ENCODE results near the gene QRICH2.
"Not testable (repeated sequence)": the region's sequence is repeated elsewhere in the genome, so short reads cannot be mapped to it uniquely, and the experiment has no call there.

QRICH2 gene

DNA sequence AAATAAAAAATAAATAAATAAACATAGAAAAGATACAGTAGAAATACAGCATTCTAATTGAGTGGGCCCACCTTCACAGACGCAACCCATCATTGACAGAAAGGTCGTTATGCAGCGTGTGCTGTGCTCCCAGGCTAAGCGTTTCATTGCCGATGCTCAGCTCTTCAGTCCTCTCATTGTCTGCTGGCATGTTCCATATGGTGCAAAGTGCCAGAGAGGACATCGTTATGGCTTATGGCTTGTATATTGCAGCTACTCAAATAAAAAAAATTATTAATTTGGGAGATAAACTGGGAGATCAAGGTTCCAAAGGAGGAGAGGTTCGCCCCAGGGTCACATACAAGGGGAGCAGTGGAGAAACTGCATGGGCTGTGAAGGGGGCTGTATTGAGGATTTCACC lies 54.2 kb downstream of the QRICH2 start:
- TF ChIP-seq, protein P1, sequence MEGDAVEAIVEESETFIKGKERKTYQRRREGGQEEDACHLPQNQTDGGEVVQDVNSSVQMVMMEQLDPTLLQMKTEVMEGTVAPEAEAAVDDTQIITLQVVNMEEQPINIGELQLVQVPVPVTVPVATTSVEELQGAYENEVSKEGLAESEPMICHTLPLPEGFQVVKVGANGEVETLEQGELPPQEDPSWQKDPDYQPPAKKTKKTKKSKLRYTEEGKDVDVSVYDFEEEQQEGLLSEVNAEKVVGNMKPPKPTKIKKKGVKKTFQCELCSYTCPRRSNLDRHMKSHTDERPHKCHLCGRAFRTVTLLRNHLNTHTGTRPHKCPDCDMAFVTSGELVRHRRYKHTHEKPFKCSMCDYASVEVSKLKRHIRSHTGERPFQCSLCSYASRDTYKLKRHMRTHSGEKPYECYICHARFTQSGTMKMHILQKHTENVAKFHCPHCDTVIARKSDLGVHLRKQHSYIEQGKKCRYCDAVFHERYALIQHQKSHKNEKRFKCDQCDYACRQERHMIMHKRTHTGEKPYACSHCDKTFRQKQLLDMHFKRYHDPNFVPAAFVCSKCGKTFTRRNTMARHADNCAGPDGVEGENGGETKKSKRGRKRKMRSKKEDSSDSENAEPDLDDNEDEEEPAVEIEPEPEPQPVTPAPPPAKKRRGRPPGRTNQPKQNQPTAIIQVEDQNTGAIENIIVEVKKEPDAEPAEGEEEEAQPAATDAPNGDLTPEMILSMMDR (IDR thresholded peaks at IDR 0.05): no peak
- H3K4me3 ChIP-seq (ENCODE audit: low read depth in 1 of 2, low read length in 1 of 2): peak overlapping the region in 1 of 2 experiments; percentile 64
- peaks cover 43 to 44% of the 10 kb centered on the region in 2 experiments for H3K4me1 ChIP-seq (ENCODE audit: control insufficient read depth in 1 of 2, insufficient read depth in 1 of 2, low read depth in 1 of 2, low read length in 1 of 2)
- H3K27ac ChIP-seq: peak overlapping the region; percentile 99
- no peaks in the 10 kb centered on the region for H3K36me3 ChIP-seq
- H3K9me3 ChIP-seq: no peaks in the 10 kb centered on the region
- H3K27me3 ChIP-seq: no peaks in the 10 kb centered on the region

DNA sequence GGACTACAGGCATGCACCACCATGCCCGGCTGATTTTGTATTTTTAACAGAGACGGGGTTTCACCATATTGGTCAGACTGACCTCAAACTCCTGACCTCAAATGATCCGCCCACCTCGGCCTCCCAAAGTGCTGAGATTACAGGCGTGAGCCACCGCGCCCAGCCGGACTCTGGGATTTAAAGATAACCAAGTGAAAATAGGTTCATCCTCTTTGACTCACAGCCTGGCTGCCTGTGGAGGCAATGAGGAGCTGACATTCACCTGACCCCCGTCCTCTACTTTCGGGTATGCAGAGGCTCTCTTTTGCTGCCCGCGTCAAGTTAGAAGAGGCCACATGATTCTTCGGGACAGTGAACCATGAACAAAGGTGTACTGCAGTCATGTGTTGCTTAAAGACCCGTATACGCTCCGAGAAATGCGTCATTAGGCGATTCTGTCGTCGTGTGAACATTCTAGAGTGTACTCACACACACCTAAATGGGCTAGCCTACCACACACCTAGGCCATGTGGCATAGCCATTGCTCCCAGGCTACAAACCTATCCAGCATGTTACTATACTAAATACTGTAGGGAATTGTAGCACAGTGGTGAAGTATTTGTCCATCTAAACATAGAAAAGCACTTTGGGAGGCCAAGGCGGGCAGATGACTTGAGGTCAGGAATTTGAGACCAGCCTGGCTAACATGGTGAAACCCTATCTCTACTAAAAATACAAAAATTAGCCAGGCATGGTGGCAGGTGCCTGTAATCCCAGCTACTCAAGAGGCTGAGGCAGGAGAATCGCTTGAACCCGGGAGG lies 54.9 kb downstream of the QRICH2 start:
- not testable (repeated sequence) for H3K9me3 ChIP-seq, H3K36me3 ChIP-seq, H3K27me3 ChIP-seq
- Histone ChIP-seq H3K4me3 (ENCODE audit: low read depth in 1 of 2, low read length in 1 of 2) (peak overlapping the region; percentile 64), H3K4me1 (ENCODE audit: control insufficient read depth in 1 of 2, insufficient read depth in 1 of 2, low read depth in 1 of 2, low read length in 1 of 2) (peaks cover 43 to 45% of the 10 kb centered on the region in 2 experiments), H3K27ac (peak overlapping the region; percentile 99)

DNA sequence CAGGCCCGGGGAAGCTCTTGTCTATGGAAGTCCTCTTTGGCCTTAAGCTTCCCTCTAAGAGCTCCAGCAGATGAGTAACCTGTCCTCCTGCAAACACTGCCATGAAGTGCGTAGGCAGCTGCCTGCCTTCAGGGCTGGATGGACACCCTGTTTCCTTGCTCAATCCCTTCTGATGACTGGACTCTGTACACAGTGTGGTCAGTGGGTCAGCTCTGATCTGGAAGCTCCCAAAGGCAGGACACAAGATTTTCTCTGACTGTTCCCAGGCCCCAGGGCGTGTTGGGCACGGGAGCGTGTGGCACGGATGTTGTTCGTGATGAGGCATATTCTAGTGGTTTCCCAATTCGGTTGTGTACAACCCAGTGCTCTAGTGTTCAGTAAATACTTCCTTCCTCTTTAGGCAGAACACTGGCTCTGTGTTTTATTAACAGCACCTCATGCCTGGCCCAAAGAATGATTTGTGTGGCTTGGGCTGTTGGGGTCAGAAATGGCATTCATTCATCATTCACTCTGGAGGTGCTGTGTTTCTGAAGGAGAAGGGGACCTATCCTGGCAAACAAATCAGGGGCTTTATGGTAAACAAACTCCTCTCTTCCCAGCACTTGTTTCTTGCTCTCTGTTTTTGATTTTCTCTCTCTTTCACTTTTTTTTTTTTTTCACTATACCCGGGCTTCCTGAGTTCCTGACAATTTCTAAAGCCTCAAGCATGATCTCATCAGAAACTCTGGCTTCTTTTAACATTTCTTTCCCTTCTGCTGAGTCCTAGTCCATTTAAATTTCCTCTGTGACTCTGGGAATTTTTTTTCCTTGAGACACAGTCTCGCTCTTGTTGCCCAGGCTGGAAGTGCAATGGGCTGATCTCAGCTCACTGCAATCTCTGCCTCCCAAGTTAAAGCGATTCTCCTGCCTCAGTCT lies 55.8 kb downstream of the QRICH2 start:
- H3K4me3 ChIP-seq (ENCODE audit: low read depth in 1 of 2, low read length in 1 of 2): peak overlapping the region; percentile 64
- peaks cover 43 to 48% of the 10 kb centered on the region in 2 experiments for H3K4me1 ChIP-seq (ENCODE audit: control insufficient read depth in 1 of 2, insufficient read depth in 1 of 2, low read depth in 1 of 2, low read length in 1 of 2)

DNA sequence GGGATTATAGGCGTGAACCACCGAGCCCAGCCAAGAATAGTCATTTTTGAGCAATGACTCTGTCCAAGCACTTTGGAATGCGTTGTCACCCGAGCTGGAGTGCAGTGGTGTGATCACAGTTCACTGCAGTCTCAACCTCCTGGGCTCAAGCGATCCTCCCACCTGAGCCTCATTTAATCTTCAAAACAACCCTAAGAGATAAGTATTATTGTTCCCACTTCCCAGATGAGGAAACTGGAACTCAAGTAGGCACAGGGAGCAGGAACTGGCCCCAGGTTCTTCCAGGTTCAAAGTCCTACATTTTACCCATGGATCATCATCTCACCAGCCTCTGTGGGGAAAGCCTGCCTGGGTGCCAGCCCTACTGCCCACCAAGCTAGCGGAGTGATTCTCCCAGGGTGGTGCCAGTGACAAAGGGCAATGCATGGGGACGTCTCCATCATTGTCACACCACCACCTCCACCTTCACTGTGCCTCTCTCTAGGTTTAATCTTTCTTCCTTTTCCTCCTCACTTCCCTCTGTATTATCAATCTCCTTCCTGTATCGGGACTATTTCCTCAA lies 56.5 kb downstream of the QRICH2 start:
- TF ChIP-seq, protein P1 (IDR thresholded peaks at IDR 0.05): no peak
- peak overlapping the region; percentile 64 for H3K4me3 ChIP-seq (ENCODE audit: low read depth in 1 of 2, low read length in 1 of 2)
- peaks cover 49 to 52% of the 10 kb centered on the region in 2 experiments for H3K4me1 ChIP-seq (ENCODE audit: control insufficient read depth in 1 of 2, insufficient read depth in 1 of 2, low read depth in 1 of 2, low read length in 1 of 2)
- peak overlapping the region; percentile 99 for H3K27ac ChIP-seq
- no peaks in the 10 kb centered on the region for H3K9me3 ChIP-seq
- no peaks in the 10 kb centered on the region for H3K27me3 ChIP-seq
- H3K36me3 ChIP-seq: no peaks in the 10 kb centered on the region

More for the DNA sequence above, 55.8 kb downstream of the QRICH2 start:
- no peaks in the 10 kb centered on the region for H3K9me3 ChIP-seq
- TF ChIP-seq, protein P1 (IDR thresholded peaks at IDR 0.05): peak; percentile 19
- no peaks in the 10 kb centered on the region for H3K27me3 ChIP-seq
- H3K27ac ChIP-seq: peak overlapping the region; percentile 99
- H3K36me3 ChIP-seq: no peaks in the 10 kb centered on the region

DNA sequence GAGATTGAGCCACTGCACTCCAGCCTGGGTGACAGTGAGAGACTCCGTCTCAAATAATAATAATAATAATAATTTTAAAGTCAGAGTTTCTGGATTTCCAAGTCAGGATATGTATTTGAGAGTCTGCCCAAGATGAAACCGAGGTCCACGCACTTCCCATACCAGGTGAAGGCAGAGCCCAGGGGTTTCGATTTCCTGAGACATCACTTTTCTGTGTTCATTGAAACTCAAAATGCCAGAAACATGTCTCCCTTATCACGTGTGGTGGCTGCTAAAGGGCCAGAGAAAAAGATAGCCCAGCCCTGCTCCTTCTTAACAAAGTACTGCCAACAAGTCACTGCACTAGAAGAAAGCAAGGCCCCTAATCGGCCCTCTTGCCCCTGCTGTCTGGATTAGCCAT lies 57.9 kb downstream of the QRICH2 start:
- no peaks in the 10 kb centered on the region for H3K9me3 ChIP-seq
- no peak overlapping the region for H3K4me3 ChIP-seq (ENCODE audit: low read depth in 1 of 2, low read length in 1 of 2)
- H3K27ac ChIP-seq: peak overlapping the region; percentile 99
- H3K27me3 ChIP-seq: peaks cover under 1% of the 10 kb centered on the region
- TF ChIP-seq, protein P1 (IDR thresholded peaks at IDR 0.05): no peak
- H3K4me1 ChIP-seq (ENCODE audit: control insufficient read depth in 1 of 2, insufficient read depth in 1 of 2, low read depth in 1 of 2, low read length in 1 of 2): peaks cover 57 to 59% of the 10 kb centered on the region in 2 experiments
- H3K36me3 ChIP-seq: no peaks in the 10 kb centered on the region
